ENCODE data around the gene CBL. TPM values are rescaled to one million over a fixed set of nuclear protein-coding genes. Genes with fewer than 3 reads are reported as not detected.

The CBL gene
- total RNA-seq, 4 donors from 2014 or later = 10.0 to 39.9 (median 13.0) TPM

DNA sequence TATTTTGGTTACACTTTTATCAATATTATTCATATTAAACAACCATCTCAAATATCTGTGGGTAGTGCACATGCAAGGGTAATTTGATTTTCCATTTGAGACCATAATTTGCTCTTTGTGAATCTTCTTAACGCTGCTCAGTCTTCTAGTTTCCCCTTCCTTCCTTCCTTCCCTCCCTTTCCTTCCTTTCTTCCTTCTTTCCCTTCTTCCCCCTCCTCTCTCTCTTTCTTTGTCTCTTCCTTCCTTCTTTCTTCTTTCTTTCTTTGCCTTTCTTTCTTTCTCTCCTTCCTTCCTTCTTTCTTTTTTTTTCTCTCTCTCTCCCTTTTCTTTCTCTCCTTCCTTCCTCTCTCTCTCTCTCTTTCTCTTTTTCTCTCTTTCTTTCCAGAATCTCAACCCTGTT lies 124.1 kb downstream of the CBL start:
- TF ChIP-seq POLR2A (IDR thresholded peaks at IDR 0.05) = no peak
- TF ChIP-seq, protein P1, sequence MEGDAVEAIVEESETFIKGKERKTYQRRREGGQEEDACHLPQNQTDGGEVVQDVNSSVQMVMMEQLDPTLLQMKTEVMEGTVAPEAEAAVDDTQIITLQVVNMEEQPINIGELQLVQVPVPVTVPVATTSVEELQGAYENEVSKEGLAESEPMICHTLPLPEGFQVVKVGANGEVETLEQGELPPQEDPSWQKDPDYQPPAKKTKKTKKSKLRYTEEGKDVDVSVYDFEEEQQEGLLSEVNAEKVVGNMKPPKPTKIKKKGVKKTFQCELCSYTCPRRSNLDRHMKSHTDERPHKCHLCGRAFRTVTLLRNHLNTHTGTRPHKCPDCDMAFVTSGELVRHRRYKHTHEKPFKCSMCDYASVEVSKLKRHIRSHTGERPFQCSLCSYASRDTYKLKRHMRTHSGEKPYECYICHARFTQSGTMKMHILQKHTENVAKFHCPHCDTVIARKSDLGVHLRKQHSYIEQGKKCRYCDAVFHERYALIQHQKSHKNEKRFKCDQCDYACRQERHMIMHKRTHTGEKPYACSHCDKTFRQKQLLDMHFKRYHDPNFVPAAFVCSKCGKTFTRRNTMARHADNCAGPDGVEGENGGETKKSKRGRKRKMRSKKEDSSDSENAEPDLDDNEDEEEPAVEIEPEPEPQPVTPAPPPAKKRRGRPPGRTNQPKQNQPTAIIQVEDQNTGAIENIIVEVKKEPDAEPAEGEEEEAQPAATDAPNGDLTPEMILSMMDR (IDR thresholded peaks at IDR 0.05) = no peak
- intact Hi-C loops (cut with DNase I; ENCODE audit: low total_unique reads) = loop anchor here (10.0 kb wide), 1 partner anchor 235 kb away; a partner anchor contains a TSS

DNA sequence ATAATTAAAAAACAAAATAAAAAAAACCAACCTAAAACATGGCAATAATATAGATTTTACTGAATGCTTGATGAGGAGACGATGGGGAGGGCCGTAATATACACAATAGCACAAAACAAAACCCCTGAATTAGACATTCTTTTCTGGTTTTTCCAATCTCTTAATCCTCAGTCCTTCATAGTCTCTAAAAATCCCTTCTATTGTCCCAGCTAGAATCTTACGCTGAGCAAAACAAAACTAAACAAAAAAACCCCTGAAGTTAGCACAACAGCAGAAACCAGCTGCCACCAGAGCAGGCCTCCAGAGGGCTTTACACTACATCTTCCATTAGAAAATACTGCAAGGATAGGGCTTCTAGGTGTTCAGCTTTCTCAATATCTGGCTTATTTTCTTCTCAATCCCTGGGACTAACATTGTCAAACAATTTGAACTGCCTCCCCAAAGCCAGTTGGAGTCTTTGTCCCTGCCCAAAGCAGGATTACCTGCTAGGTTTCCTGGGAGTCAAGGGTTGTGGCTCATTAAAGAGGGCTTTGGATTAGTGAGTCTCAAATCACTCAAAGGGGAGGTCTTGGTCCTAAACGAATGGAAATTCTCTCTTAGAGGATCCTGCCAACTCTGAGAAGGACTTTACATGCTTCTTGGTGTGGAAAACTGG lies 126.1 kb downstream of the CBL start:
- Histone ChIP-seq H3K36me3 (no peaks in the 10 kb centered on the region), H3K27ac (no peak overlapping the region), H3K4me1 (peaks cover 0 to 9% of the 10 kb centered on the region in 2 donors), H3K4me3 (no peak overlapping the region), H3K27me3 (no peaks in the 10 kb centered on the region), H3K9me3 (no peaks in the 10 kb centered on the region)
- TF ChIP-seq, protein P1 (IDR thresholded peaks at IDR 0.05) = no peak
- no peak for TF ChIP-seq POLR2A (IDR thresholded peaks at IDR 0.05)
- DNase-seq = no peak
- intact Hi-C loops (cut with DNase I; ENCODE audit: low total_unique reads) = loop anchor here (10.0 kb wide), 1 partner anchor 237 kb away; a partner anchor contains a TSS

More for the DNA sequence above, 124.1 kb downstream of the CBL start:
- Histone ChIP-seq H3K4me3 (no peak overlapping the region), H3K9me3 (no peaks in the 10 kb centered on the region), H3K36me3 (no peaks in the 10 kb centered on the region), H3K27me3 (no peaks in the 10 kb centered on the region), H3K4me1 (peaks cover 0 to 4% of the 10 kb centered on the region in 2 donors), H3K27ac (no peak overlapping the region)
- DNase-seq = no peak

DNA sequence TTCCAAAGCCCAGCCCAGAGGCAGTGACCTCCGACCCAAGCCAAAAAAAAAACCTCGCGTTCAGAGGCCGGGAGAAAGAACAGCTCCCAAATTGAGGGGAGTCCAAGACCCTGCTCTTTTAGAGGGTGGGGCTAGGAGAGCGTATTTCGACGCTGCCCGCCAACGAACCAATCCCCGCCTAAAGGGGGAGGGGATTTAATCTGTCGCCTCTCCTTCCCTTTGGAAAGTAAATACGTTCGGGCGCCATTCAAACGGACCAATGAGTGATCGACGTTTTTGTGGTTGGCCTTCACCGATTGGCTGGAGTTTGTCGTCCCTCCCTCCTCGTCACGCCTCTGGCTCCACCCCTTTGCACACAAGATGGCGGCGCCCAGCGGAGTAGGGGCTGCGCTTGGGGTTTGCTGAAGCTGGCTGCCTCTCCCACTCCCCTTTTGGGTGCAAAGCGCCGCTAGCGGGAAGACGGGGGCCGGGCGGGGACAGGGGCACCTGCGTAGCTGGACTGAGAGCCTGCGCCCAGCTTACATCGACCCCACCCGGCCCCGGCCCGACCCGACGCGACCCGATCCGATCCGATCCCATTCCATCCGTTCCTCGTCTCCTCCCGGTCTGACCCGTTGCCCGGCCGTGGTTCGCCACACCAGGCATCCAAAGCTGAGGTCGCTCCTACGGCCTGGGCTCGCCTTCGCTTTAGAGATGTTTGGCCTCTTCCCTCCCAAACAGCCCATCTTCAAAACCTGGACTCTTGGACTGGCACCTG lies 128.2 kb downstream of the CBL start, which contains the start of gene RNF26:
Gene RNF26 (plus strand): TSS at position 354 of the 757 bp plus-strand sequence. CDS start 596 bp downstream, outside the sequence.
- Histone ChIP-seq H3K4me1 (peaks cover 0 to 17% of the 10 kb centered on the region in 2 donors), H3K4me3 (peak within 1 kb of the TSS; percentile 77 to 93), H3K36me3 (no peaks in the 10 kb centered on the region), H3K9me3 (no peaks in the 10 kb centered on the region), H3K27ac (peak within 1 kb of the TSS; percentile 85 to 88), H3K27me3 (no peaks in the 10 kb centered on the region)
- intact Hi-C loops (cut with DNase I; ENCODE audit: low total_unique reads) = loop anchor here (10.0 kb wide), 1 partner anchor 240 kb away; a partner anchor contains a TSS
- TF ChIP-seq POLR2A (IDR thresholded peaks at IDR 0.05) = peak; percentile 42 to 59
- TF ChIP-seq, protein P1 (IDR thresholded peaks at IDR 0.05) = peak in 1 of 4 experiments; percentile 7
- DNase-seq = peak; percentile 94 to 98

DNA sequence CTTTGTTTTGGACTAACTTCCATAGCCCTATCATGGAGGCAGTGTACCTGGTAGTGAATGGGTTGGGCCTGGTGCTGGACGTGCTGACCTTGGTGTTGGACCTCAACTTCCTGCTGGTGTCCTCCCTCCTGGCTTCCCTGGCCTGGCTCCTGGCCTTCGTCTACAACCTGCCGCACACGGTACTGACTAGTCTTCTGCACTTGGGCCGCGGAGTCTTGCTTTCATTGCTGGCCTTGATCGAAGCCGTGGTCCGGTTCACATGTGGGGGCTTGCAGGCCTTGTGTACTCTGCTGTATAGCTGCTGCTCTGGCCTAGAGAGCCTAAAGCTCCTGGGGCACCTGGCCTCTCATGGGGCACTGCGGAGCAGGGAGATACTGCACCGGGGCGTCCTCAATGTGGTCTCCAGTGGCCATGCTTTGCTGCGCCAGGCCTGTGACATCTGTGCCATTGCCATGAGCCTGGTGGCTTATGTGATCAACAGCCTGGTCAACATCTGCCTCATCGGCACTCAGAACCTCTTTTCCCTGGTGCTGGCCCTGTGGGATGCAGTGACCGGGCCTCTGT lies 129.0 kb downstream of the CBL start:
- no peak for DNase-seq
- Histone ChIP-seq H3K4me3 (peak overlapping the region; percentile 77 to 93), H3K4me1 (peaks cover 0 to 17% of the 10 kb centered on the region in 2 donors), H3K36me3 (no peaks in the 10 kb centered on the region), H3K9me3 (no peaks in the 10 kb centered on the region), H3K27ac (peak overlapping the region; percentile 85 to 88), H3K27me3 (no peaks in the 10 kb centered on the region)
- intact Hi-C loops (cut with DNase I; ENCODE audit: low total_unique reads) = loop anchor here (10.0 kb wide), 1 partner anchor 240 kb away; a partner anchor contains a TSS
- TF ChIP-seq, protein P1 (IDR thresholded peaks at IDR 0.05) = no peak
- TF ChIP-seq POLR2A (IDR thresholded peaks at IDR 0.05) = no peak
